ENCODE measurements around the gene IDH3A.
"Not testable (repeated sequence)": the region's sequence is repeated elsewhere in the genome, so short reads cannot be mapped to it uniquely, and the experiment has no call there.

Gene IDH3A

DNA sequence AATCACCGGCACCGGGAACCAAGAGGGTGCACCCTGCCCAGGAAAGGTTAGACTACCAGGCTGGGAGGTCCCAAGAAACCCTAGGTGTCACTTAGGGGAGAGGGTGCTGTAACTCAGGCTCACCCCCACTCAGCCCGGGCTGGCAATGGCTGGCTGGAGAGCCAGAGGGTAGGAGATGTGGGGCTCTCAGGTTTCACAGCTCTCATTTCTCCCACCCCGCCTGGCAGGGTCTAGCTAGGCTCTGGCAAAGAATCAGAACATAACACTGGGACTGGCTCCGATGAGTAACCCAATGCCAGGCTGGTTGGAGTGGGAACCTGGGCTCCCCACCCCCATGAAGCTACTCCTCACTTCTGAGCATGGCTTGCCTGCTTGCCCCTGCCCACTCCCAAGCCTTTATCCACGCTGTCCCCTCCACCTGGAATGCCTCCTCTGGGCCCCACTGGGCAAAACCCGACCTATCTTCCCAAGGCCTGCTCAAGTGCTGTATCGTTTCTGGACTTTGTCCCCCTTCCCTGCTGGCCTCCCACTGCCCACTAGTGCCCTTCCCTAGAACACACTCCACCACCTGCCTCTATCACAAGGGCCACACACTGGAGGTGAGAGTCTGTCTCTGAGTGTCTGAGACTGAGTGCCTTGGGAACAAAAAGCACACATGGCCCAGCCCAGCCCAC, 19.9 kb upstream of the IDH3A start:
- DNase-seq (ENCODE audit: low spot score) = peak; percentile 37

DNA sequence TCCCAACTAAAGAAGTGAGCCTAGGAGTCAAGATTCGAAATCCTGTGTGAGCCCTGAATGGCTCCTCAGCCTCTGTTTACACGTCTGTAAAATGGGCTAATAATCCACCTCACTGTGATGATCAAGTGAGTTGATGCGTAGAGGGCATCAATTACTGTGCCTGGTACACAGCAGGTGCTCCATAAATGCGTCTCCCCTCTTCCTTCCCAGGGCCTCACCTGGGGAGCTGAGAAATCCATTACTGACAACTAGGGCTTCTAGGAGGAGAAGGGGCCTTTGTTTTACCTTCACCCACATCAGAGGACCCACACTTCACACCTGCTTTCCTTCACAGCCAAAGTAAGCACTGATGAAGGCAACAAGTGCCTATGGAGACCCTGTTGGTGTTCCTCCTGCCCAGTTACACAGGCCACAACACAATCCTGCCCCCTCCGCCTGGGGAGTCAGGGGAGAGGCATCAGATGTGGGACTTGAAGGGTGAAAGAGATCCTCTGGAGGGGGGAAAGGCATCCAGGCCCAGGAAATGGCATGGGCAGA, 19.3 kb upstream of the IDH3A start:
- DNase-seq (ENCODE audit: low spot score) = peak; percentile 28

GRCh38 chr15:78130466-78131294, 18.5 kb upstream of the IDH3A start:
- no peak for DNase-seq (ENCODE audit: low spot score)

DNA sequence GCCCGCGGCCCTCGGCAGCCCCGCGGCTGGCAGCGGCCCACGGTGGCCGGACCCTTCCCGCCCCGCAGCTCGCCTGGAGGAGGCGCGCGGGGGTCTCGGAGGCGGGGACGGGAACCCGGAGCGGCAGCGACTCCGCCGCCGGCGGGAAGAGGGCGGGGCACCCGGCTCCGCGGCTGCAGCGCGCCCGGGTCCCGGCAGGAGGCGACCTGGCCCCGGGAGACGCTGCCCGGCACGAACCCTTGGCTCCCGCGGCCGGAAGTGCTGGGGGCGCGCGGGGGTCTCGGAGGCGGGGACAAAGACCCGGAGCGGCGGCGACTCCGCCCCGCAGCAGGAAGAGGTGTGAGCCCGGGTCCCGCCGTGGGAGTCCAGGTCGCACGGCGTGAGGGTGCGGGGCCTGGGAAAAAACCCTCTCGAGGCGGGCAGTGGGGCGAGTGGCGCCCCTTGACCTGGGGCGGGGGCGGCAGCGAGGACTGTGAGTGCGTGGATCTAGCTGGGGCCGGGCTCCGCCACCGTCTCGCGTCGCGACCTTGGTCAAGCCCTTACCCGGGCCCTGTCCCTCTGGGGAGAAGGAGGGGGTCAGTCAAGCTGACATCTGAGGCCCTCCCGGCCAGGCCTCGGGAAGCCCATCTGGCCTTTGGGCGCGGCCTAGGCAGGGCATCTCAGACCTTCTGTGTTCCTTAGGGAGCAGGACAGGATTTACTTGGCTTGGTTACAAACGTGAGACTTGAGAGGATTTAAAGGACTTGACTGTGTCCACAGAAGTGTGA, 17.7 kb upstream of the IDH3A start, which contains the start of gene CIB2:
TSS of gene CIB2 (minus strand) at position 151 of the 767 bp plus-strand sequence. CDS start 230 bp downstream, outside the sequence.
- peak; percentile 93 for DNase-seq (ENCODE audit: low spot score)

GRCh38 chr15:78133801-78134200, 15.4 kb upstream of the IDH3A start:
- no peak for DNase-seq (ENCODE audit: low spot score)

- no peak for DNase-seq (ENCODE audit: low spot score)
Observed at GRCh38 chr15:78139578-78139977, 9.6 kb upstream of the IDH3A start.

- DNase-seq (ENCODE audit: low spot score) = no peak
Observed at GRCh38 chr15:78140292-78140691, 8.9 kb upstream of the IDH3A start.

- DNase-seq (ENCODE audit: low spot score) = no peak
Observed at GRCh38 chr15:78142332-78142731, 6.8 kb upstream of the IDH3A start.

GRCh38 chr15:78146425-78147154, 2.6 kb upstream of the IDH3A start:
- no peak for DNase-seq (ENCODE audit: low spot score)

DNA sequence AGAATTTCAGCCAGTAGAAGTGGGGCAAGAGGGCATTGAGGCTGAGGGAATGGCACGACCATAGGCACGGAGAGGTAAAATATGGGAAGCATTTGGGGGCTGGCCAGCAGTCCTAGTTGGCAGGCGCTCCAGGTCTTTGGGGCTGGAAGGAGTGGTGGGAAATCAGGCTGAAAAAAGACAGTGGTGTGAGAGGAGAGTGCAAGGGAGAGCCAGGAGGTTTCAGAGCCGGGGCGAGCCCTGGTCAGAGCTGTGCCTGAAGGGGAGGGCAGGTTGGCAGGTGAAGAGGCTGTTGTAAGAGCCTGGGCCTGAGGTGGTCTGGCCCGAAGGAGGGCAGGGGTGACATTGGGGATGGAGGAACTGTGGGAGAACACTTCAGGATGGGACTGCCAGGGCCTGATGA, 1.6 kb upstream of the IDH3A start:
- DNase-seq (ENCODE audit: low spot score) = no peak

DNA sequence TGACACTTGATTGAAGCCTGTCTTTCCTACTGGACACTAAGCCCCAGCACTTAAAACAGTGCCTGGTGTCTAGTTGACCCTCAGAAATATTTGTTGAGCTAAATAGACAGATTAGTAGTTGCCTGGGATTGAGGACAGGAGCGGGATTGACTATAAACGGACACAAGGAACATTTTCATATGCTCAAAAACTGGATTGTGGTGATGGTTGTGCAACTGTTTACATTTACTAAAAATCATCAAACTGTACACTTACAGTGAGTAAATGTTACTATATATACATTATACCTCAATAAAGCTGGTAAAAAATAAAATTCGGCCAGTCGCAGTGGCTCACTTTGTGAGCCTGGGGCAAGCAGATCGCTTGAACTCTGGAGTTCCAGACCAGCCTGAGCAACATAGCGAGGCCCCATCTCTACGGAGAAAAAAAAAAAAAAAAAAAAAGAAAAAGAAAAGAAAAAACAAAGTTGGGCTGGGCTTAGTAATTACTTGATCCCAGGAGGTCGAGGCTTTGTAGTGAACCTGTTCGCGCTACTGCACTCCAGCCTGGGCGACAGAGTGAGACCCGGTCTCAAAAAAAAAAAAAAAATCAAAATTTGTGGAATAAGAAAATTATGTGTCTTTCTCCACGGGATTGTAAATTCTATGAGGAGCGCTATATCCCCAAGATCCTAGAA, 632 bp upstream of the IDH3A start:
- DNase-seq (ENCODE audit: low spot score) = no peak

DNA sequence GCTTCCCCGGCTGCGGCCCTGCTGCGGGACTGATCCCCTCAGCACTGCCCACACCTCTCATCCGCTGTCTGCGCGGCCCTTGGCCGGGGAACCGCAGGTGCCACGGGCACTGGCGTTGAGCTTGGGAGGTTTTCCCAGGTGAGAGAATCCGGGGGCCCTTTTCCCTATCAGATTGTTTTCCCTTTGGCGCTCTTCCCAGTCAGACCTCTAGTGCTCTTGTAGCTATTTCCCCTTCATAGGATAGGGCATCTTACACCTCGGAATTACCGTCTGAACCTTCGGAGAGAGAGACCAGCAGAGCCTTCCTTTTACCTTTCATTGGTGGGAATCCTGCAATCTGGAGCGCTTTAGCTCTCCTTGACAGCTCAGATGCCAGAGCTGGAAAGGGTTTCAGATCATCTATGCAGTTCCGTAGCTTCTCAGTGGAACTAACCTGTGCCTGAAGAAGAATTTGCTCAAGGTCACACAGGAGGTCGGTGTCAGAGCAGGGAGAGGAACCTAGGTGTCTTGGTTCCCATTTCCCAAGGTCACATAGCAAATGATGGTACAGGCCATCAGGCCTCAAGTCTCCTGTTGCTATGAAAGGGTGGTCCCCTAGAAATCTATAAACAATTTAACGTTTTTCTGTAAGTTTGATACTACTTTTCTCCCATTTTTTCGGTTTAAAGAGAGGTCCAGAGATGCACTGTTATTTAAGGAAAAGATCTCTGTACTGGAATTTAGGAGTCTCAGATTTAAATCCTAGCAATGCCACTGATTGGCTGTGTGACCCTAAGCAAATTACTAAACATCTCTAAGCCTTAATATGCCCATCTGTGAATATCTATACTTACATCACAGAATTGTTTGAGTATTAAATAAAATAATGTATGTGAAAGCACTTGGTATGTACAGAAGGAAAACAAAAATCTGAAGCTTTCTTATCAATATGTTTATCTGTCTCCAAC, 916 bp downstream of the IDH3A start:
- no peak for DNase-seq (ENCODE audit: low spot score)

DNA sequence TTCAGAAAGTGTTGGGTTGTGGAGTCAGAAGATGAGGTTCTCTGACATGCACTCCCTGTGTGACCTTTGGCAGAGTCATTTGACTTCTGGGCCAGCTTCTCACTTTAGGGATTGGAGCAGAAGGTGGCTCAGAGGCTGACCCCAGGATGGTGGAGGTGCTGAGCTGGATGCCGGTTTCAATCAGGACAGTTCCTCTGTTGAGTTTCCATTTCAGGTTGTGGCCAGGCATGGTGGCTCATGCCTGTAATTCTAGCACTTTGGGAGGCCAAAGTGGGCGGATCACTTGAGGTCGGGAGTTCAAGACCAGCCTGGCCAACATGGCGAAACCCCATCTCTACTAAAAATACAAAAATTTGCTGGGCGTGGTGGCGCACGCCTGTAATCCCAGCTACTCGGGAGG, 1.9 kb downstream of the IDH3A start:
- not testable (repeated sequence) for DNase-seq (ENCODE audit: low spot score)

DNA sequence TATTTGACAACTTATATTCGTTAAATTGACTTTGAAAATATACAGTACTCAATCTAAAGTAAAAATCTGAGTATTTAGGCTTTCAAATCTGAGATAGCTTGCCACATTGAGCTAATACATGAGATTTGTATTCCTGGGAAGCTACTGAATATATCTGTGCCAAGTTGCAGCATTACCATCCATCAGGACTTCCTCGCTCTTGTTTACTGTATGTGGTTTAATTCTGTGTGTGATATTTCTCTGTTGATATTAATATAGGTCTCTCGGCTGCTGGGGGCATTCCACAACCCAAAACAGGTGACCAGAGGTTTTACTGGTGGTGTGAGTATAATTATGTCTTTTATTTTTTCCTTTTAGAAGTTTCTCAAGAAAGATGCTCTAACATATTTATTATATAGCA, 5.8 kb downstream of the IDH3A start:
- DNase-seq (ENCODE audit: low spot score) = no peak

GRCh38 chr15:78155355-78155939, 6.3 kb downstream of the IDH3A start:
- no peak for DNase-seq (ENCODE audit: low spot score)

GRCh38 chr15:78156653-78157052, 7.5 kb downstream of the IDH3A start:
- no peak for DNase-seq (ENCODE audit: low spot score)

- no peak for DNase-seq (ENCODE audit: low spot score)
Observed at GRCh38 chr15:78157203-78157602, 8.0 kb downstream of the IDH3A start.

DNA sequence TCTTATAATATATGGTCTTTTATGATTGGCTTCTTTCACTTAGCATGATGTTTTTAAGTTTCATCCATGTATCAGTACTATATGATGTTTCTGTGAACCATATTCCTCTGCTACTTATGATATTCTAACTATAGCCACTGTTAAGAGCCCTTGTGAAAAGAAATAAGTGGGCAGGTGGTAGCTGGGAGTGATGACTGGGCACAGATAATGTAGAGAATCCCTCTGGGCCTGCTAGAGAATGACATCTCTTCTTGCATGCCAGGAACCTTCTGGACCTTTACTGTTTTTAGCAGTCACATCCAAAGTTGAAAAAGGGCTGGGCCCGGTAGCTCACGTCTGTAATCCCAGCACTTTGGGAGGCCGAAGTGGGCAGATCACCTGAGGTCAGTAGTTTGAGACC, 10.2 kb downstream of the IDH3A start:
- no peak for DNase-seq (ENCODE audit: low spot score)

GRCh38 chr15:78162038-78162437, 12.9 kb downstream of the IDH3A start:
- DNase-seq (ENCODE audit: low spot score) = no peak

DNA sequence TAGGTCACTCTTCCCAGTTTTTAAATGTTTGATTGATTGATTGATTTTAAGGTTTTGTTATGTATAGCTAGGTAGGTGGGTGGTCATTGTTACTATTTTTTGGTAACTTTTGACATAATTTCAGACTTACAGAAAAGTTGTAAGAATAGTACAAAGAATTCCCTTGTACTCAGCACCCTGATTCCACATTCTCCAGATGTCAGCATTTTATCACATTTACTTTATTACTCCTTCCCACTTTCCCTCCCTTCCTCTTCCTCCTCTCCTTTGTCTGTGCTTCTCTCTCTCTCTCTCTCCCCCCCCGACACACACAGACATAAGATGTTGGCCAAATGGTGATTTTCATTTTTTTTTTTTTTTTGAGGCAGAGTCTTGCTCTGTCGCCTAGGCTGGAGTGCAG, 14.8 kb downstream of the IDH3A start:
- DNase-seq (ENCODE audit: low spot score) = no peak

Data from HuH-7 (cell line).